HCT116 (cell line): Measurements from ENCODE around the gene ELN. TPM values are rescaled to one million over a fixed set of nuclear protein-coding genes. Genes with fewer than 3 reads are reported as not detected.
A peak's percentile ranks its signal among the peaks of the same experiment; 100 is the strongest.

Experiments used
- ATAC-seq: fragments of 200-7000 bp; cut with Tn5 transposase; 2 replicates; pipeline ENCODE4 v1.9.1; 2020; ENCODE audit warnings: mild to moderate bottlenecking, moderate library complexity
- BruUV-seq: library from RNA; stranded (reverse); fragments of 400-500 nt; replicated peaks from 2 replicates; lab custom pipeline; 2021; lab: Mats Ljungman, UMichigan
- CTCF ChIA-PET: fragments of 300-600 bp; sonication (Branson Sonifier 250); formaldehyde crosslinking; loops from one replicate; lab custom pipeline; 2021; ENCODE audit warnings: antibody characterized with exemption; lab: Charles Lee
- POLR2A ChIA-PET: fragments of 300-600, 350-600 bp; sonication (Branson Sonifier 250); formaldehyde crosslinking; loops from one replicate; lab custom pipeline; 2021; ENCODE audit warnings: antibody characterized with exemption; lab: Charles Lee
- RAD21 ChIA-PET, 2 experiments: fragments of 300-600 bp; sonication (Branson Sonifier 250); formaldehyde crosslinking; loops; one replicate each; lab custom pipeline; 2023; ENCODE audit warnings: low total read pairs in 2 of 2; ENCODE audit not compliant: uncharacterized antibody in 2 of 2, unreplicated experiment in 2 of 2, low non-redundant PET in 1 of 2; lab: Charles Lee
- DNase-seq: peaks from one replicate; pipeline ENCODE4 v3.0.0-alpha.2; 2010; ENCODE audit warnings: low read depth, low spot score
- H2AFZ ChIP-seq: fragments of 200-600 bp; shearing (Covaris generic), sonication (generic); 2 replicates; pipeline ENCODE4 v1.6.1; 2017; ENCODE audit warnings: low read depth, mixed run types, mixed read lengths, antibody characterized with exemption, low read length; ENCODE audit not compliant: poor library complexity, severe bottlenecking
- H3K27ac ChIP-seq: 2 replicates; pipeline ENCODE4 v1.5.1; 2012; ENCODE audit warnings: low read depth, low read length
- H3K27me3 ChIP-seq: fragments of 200-600 bp; sonication (generic); 2 replicates; pipeline ENCODE4 v1.6.1; 2016; ENCODE audit warnings: mixed run types, low read length, mixed read lengths; ENCODE audit not compliant: insufficient read depth
- H3K36me3 ChIP-seq, 2 experiments: fragments of 200-500 bp in 1 of 2; fragments of 200-600 bp in 1 of 2; sonication (Bioruptor generic) in 1 of 2; sonication (generic) in 1 of 2; 2 replicates each; pipeline versions ENCODE4 v1.5.1 to v1.6.1; 2014 to 2016; ENCODE audit warnings: low read length in 2 of 2, inconsistent platforms in 1 of 2, mixed read lengths in 1 of 2, mixed run types in 1 of 2; ENCODE audit not compliant: insufficient read depth in 2 of 2, control insufficient read depth in 1 of 2
- H3K4me1 ChIP-seq, 2 experiments: fragments of 200-600 bp in 1 of 2; sonication (generic) in 1 of 2; 2 replicates each; pipeline versions ENCODE4 v1.5.1 to v1.6.1; 2012 to 2017; ENCODE audit warnings: low read length in 2 of 2, inconsistent platforms in 1 of 2, mild to moderate bottlenecking in 1 of 2, mixed read lengths in 1 of 2, mixed run types in 1 of 2, moderate library complexity in 1 of 2; ENCODE audit not compliant: insufficient read depth in 2 of 2, control insufficient read depth in 1 of 2
- H3K4me2 ChIP-seq: fragments of 200-600 bp; sonication (generic); 2 replicates; pipeline ENCODE4 v1.6.1; 2017; ENCODE audit warnings: mixed run types, low read length, mixed read lengths
- H3K4me3 ChIP-seq, 2 experiments: fragments of 200-600 bp in 1 of 2; sonication (generic) in 1 of 2; replicated peaks in 1 of 2; 2 replicates each; pipeline ENCODE4 v1.5.1; 2011 to 2016; ENCODE audit warnings: low read length in 2 of 2, control low read depth in 1 of 2, low read depth in 1 of 2, mild to moderate bottlenecking in 1 of 2, mixed read lengths in 1 of 2, mixed run types in 1 of 2
- H3K79me2 ChIP-seq: fragments of 200-600 bp; sonication (generic); 2 replicates; pipeline ENCODE4 v1.6.1; 2017; ENCODE audit warnings: mild to moderate bottlenecking, mixed run types, low read length, moderate library complexity, mixed read lengths; ENCODE audit not compliant: insufficient read depth
- H3K9ac ChIP-seq: fragments of 200-600 bp; sonication (generic); 2 replicates; pipeline ENCODE4 v1.6.1; 2016; ENCODE audit warnings: low read length, mixed read lengths
- H3K9me2 ChIP-seq: fragments of 200-600 bp; sonication (generic), shearing (Covaris generic); 2 replicates; pipeline ENCODE4 v1.6.1; 2017; ENCODE audit warnings: mixed run types, mild to moderate bottlenecking, moderate library complexity; ENCODE audit not compliant: insufficient read depth
- H3K9me3 ChIP-seq, 2 experiments: fragments of 200-500 bp in 1 of 2; fragments of 200-600 bp in 1 of 2; sonication (Bioruptor generic) in 1 of 2; sonication (generic) in 1 of 2; 2 replicates each; pipeline ENCODE4 v1.6.1; 2014 to 2017; ENCODE audit warnings: low read length in 2 of 2, mixed read lengths in 2 of 2, inconsistent platforms in 1 of 2, low read depth in 1 of 2, mild to moderate bottlenecking in 1 of 2, mixed run types in 1 of 2, moderate library complexity in 1 of 2; ENCODE audit not compliant: control insufficient read depth in 1 of 2, insufficient read depth in 1 of 2
- H4K20me1 ChIP-seq: fragments of 200-600 bp; sonication (generic), shearing (Covaris generic); 2 replicates; pipeline ENCODE4 v1.6.1; 2017; ENCODE audit warnings: mixed run types, mild to moderate bottlenecking, moderate library complexity; ENCODE audit not compliant: insufficient read depth
- CBX3 ChIP-seq: IDR thresholded peaks from 2 replicates; pipeline ENCODE4 v1.6.1; 2012; ENCODE audit warnings: low read depth
- CEBPB ChIP-seq: IDR thresholded peaks from 2 replicates; pipeline ENCODE4 v1.6.1; 2012; ENCODE audit warnings: low read depth
- EGR1 ChIP-seq: IDR thresholded peaks from 2 replicates; pipeline ENCODE4 v1.6.1; 2012; ENCODE audit warnings: low read depth
- ELF1 ChIP-seq: IDR thresholded peaks from 2 replicates; pipeline ENCODE4 v1.6.1; 2012; ENCODE audit warnings: low read depth, borderline replicate concordance
- EZH2 ChIP-seq: fragments of 200-600 bp; sonication (generic); IDR thresholded peaks from 2 replicates; pipeline ENCODE4 v1.6.1; 2017; ENCODE audit warnings: antibody characterized with exemption, mixed run types
- EZH2phosphoT487 ChIP-seq: fragments of 200-600 bp; IDR thresholded peaks from 2 replicates; pipeline ENCODE4 v1.6.1; 2018; ENCODE audit warnings: antibody characterized with exemption, borderline replicate concordance
- JUND ChIP-seq: IDR thresholded peaks from 2 replicates; pipeline ENCODE4 v1.6.1; 2012
- MAX ChIP-seq: IDR thresholded peaks from 2 replicates; pipeline ENCODE4 v1.6.1; 2012
- POLR2A ChIP-seq: IDR thresholded peaks from 2 replicates; pipeline ENCODE4 v1.7.0; 2011; ENCODE audit warnings: borderline replicate concordance; ENCODE audit not compliant: insufficient read depth, insufficient read length; ENCODE audit errors: extremely low read depth
- POLR2AphosphoS5 ChIP-seq: IDR thresholded peaks from 2 replicates; pipeline ENCODE4 v1.6.1; 2011; ENCODE audit warnings: mild to moderate bottlenecking, low read depth, low read length, moderate library complexity
- REST ChIP-seq: IDR thresholded peaks from 2 replicates; pipeline ENCODE4 v1.6.1; 2012; ENCODE audit warnings: low read depth
- SIN3A ChIP-seq: IDR thresholded peaks from 2 replicates; pipeline ENCODE4 v1.6.1; 2012; ENCODE audit warnings: low read depth
- SP1 ChIP-seq: IDR thresholded peaks from 2 replicates; pipeline ENCODE4 v1.6.1; 2012; ENCODE audit warnings: low read depth
- SRF ChIP-seq: IDR thresholded peaks from 2 replicates; pipeline ENCODE4 v1.6.1; 2012; ENCODE audit warnings: low read depth
- TCF7L2 ChIP-seq: IDR thresholded peaks from 2 replicates; pipeline ENCODE4 v1.7.0; 2011; ENCODE audit warnings: borderline replicate concordance, inconsistent platforms; ENCODE audit not compliant: insufficient read depth, insufficient read length; ENCODE audit errors: extremely low read depth
- YY1 ChIP-seq: IDR thresholded peaks from 2 replicates; pipeline ENCODE4 v1.6.1; 2011; ENCODE audit warnings: low read length, low read depth, moderate library complexity, mild to moderate bottlenecking; ENCODE audit not compliant: insufficient replicate concordance; ENCODE audit errors: extremely low read depth
- ZBTB33 ChIP-seq: IDR thresholded peaks from 2 replicates; pipeline ENCODE4 v1.6.1; 2011; ENCODE audit warnings: mild to moderate bottlenecking, low read length, moderate library complexity; ENCODE audit not compliant: insufficient replicate concordance; ENCODE audit errors: extremely low read depth
- ZNF274 ChIP-seq: fragments of 200-500 bp; sonication (Bioruptor generic); IDR thresholded peaks from 2 replicates; pipeline ENCODE4 v1.6.1; 2014; ENCODE audit warnings: mild to moderate bottlenecking, low read depth, low read length, inconsistent platforms
- intact Hi-C: fragments of 100-400 bp; cut with micrococcal nuclease; formaldehyde crosslinking; loops from 2 replicates; pipeline ENCODE4 v1.10.0; 2022
- total RNA-seq: library from RNA; stranded (reverse); gene quantifications from one replicate; pipeline ENCODE4 v1.2.1, GENCODE V29; 2021; ENCODE audit not compliant: unreplicated experiment

Gene ELN
- total RNA-seq, 1 experiment from 2014 or later = 0.17 TPM

GRCh38 chr7:74093671-74094223, 65.8 kb downstream of the ELN start:
- TF ChIP-seq ZNF274 (no peak), REST (no peak), JUND (no peak), SRF (no peak), CEBPB (no peak), POLR2AphosphoS5 (no peak), YY1 (no peak), ELF1 (no peak), EZH2phosphoT487 (no peak), ZBTB33 (no peak), CBX3 (no peak), POLR2A (no peak), EGR1 (no peak), TCF7L2 (no peak), SP1 (no peak), MAX (no peak), EZH2 (no peak), SIN3A (no peak)
- Histone ChIP-seq H3K9me2 (no peaks in the 10 kb centered on the region), H3K79me2 (peaks cover 9% of the 10 kb centered on the region; the same call in 1 of the 2 replicates), H3K4me2 (peak overlapping the region; percentile 83), H3K4me1 (peaks cover 40 to 57% of the 10 kb centered on the region in 2 experiments), H3K27me3 (no peaks in the 10 kb centered on the region), H3K9me3 (peaks cover 0 to 13% of the 10 kb centered on the region in 2 experiments; a peak in 1 of 4 replicates), H2AFZ (no peak overlapping the region), H3K36me3 (peaks cover 3 to 27% of the 10 kb centered on the region in 2 experiments; a peak in 3 of 4 replicates), H3K27ac (peak overlapping the region; percentile 93), H4K20me1 (no peaks in the 10 kb centered on the region), H3K9ac (peak overlapping the region; percentile 52), H3K4me3 (peak overlapping the region; percentile 16 to 48; a peak in 3 of 4 replicates)
- ChIA-PET POLR2A (interaction anchor here (0.9 kb wide), 1 partner anchor 10 kb away, joined by 4 read pairs; no protein-coding TSS in a partner anchor), RAD21 (interaction anchor here in 1 of 2 experiments (0.9 kb wide), 1 partner anchor 9 kb away, joined by 3 read pairs; no protein-coding TSS in a partner anchor), CTCF (interaction anchor here (0.9 kb wide), 1 partner anchor 69 kb away, joined by 3 read pairs; no protein-coding TSS in a partner anchor)
- intact Hi-C loops = no loop called here
- ATAC-seq (peak; percentile 53), DNase-seq (no peak)
- BruUV-seq = no TSS peak
